Measurements from ENCODE around the gene POLN.

DNA sequence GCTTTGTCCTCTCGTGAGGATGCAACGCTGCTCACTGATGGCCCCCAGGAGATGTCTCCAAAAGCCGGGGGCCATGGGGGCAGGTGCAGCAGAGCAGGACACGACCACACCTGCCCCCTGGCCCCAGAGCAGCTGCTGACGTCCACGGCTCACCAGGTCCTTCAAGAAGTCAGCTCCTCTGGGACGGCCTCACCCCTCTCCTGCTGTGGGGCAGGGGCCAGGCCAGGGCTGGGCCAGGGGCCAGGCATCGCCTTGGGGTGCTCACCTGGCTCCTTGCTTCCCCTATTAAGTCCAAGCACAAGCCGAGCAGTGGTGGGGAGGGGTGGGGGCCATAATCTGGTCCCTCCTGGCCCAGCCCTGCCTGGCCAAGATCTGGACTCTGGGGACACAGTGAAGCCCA lies 48.6 kb upstream of the POLN start:
- TF ChIP-seq POLR2A (IDR thresholded peaks at IDR 0.05) = no peak
- TF ChIP-seq CTCF (IDR thresholded peaks at IDR 0.05) = no peak
